NOMO-1 treated with dmso at 0.1 percent for 144 hours (cell line): Measurements from ENCODE around the gene RYR3.

Experiments
- DNase-seq: peaks from one replicate; lab custom pipeline; 2025; ENCODE audit not compliant: unreplicated experiment; lab: John Stamatoyannopoulos, UW

Gene RYR3

DNA sequence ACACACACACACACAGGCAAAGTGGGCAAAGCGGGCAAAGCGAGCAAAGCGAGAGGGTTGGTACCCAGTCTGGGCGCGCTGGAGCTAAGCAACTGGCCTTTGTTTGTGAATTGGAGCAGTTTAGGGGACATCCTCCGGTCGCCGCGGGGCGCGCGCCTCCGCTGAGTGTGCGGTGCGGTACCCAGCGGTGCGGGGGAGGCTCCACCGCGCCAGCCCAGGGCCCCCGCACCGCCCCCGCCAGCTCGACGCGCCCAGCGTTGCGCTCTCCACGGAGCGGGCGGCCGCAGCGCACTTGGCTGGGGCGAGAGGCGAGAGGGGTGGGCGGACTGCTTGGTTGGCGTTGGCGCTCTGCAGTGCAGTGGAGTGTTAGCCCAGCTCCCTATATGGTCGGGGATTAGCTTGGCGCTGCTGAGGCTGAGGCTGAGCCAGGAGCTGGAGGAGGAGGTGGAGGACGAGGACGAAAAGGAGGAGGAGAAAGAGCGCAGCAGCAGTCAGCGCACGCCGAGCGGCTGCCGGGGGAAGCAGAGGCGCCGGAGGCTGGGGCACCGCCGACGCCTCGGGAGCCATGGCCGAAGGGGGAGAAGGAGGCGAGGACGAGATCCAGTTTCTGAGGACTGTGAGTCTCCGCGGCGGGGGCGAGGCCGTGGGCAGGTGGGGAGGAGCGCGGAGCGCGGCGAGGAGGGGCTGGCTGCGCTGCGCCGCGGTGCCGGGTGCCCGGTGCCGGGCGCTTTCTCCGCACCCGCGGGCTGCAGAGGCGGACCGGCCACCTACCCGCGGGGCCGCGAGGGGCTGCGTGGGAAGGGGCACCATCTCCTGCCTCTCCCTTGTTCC, at the start of gene RYR3:
Gene RYR3, plus strand, starts transcription at position 487 of the 831 bp plus-strand sequence. Its CDS starts 79 bp downstream, at position 566.
- DNase-seq: no peak

DNA sequence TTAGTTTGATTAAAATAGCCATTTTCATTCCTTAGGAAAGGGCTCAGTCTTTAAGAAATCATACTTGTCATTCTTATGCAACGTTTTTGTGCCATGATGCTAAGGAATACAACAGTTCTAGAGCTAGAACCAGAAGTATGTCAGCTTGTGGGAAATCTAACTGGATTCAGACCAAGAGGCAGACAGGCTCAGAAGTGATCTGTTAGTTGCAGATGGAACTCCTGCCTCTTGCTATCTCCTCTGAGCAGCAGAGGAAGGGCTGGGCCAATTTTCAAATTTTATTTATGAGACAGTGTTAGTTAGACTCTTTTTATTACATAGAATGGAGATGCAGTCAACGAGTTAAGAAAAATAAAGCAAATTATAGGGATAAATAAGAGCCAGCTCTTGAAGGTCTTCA, 48.5 kb upstream of the RYR3 start:
- DNase-seq: no peak

DNA sequence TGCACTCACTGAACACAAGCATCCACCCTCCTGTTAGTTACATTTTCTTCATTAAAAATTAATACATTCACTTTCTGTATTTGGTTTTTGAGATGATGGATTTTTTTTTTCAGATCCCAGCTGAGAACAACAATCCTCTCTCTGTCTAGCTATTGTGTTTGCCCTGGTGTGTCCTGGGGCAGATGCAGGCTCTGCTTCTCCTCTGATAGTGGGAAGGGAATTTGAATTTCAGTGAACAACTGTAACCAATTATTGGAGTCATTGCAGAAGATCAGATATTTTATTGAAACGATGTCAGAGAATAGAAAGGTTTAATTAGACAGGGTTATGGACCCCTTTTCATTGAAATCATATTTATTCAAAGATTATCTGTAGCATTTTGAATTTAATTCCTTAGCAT, 33.1 kb upstream of the RYR3 start:
- no peak for DNase-seq

DNA sequence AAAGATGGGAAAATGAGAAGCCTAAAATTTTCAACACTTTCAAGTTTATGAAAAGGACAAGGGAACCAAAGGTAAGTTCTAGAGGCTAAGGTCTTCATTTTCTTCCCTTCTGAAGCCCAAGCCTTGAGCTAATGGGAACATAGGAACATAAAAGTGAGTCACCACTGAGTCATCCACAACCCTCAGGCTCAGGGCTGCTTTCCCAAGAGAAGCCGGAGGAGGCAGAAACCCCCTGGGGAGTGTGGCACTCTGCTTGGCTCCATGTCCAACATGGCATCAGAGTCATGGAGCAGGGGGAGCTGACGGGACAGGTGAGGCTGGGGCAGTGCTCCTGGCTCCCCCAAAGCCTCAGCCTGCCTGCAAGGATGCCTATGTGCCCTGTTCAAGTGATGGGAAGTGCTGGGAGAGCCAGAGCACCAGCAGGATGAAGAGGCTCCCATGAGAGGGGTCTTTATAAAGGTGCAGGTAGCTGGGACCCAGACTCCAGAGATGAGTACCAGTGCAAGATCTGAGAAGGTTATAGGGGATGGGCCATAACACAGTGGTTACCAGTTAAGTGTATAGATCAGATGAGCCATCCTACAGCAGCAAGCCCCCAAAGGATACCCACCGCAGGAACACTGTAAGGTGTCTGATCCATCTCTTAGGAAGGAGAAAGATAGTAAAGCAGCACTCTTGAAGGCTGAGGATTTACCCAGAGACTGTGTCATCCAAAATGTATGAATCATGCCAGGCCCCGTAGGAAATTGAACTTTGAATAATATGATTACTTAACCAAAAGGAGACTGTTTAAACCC, 31.8 kb upstream of the RYR3 start:
- DNase-seq: no peak

DNA sequence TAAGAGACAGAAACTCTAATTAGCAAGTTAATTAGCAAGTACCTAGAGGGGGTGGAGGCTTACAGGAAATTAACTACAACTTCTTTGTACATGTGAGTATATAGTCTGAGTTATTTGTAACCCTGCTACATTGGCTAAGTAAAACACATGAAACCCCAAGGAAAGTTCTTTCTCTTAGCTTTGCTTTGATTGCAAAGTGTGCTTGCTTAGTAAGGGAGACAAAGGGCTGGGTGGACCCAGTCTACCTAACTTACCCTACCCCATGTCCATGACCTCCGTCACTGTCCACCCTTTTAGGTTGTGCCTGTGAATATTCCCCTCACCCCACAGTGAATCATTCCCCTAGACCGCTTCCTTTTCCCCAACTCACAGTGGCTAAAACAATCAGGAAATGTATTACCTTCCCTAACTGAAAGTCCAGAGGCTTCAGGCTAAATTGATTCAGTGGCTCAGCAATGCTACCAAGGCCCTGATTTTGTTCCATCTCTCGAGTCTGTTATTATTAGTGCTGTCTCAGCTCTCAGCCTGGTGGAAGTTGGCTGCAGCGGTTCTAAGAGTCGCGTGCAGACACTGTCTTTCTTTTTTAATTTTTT, 31.1 kb upstream of the RYR3 start:
- DNase-seq: no peak

DNA sequence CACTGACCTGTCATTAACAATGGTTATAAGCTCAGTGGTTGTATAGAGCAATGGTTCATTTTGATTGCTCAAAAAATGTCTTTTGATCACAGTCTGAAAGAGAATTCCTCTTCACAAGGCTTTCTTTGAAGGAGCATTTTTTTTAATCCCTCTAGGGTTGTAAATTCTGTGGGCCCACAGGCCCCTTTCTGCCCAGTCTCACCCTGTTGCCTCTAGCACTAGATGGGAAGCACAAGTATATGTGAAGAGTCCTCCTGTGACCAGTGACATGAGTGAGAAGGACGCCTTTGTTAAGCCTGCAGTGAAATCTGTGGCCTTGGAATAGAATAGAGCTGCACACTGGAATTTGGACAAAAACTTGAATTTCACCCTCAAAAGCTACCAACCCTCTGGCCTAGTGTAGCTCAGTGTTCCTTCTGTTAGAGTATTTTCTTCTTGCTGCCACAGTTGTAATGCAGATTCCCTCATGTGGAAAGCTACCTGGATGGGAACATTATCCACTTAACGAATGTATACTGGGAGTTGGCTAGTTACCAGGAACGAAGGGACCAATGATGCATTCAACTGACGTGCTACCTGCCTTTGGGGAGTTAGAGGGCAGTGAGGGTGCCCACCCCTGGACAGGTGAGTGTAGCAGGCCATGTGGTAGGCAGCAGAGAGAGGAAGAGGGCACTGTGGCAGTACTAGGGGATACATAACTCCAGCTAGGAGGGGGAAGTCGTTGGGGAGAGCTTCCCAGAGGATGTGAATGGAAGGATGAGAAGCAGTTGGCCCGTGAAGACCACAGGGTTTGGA, 28.3 kb upstream of the RYR3 start:
- DNase-seq: no peak

DNA sequence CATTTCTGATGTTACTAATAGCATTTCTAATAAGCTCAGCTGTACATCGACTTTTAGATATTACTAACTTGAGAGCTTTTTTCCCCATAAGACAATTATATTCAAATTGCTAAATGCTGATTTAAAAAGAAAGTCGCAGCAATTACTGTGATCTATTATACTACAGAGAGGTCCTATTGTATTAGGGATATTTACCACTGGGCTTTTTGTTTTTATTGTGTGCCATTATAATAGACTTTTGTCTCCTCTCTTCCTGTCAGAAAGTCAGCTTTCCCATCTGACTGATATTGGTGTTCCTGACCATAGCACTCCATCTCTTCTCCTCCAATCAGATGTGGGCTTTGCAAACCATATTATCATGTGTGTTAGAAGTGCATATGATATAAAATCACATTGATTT, 27.2 kb upstream of the RYR3 start:
- DNase-seq: no peak

DNA sequence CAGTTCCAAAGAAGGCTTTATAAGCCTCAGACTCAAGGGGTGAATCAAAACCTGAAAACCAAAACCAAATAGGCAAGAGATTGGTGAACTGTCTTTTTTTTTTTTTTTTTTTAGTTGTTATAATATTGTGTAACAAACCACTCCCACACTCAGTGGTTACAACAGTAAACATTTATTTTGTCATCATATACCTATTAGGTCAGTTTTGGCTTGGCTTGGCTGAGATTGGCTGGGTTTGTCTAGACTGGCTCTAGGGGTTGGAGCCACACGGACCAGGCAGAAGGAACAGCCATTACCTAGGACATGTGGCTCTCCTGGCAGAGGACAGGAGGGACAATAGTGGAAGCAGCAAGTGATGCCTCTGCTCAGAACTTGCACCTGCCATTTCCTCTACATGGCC, 26.4 kb upstream of the RYR3 start:
- no peak for DNase-seq

DNA sequence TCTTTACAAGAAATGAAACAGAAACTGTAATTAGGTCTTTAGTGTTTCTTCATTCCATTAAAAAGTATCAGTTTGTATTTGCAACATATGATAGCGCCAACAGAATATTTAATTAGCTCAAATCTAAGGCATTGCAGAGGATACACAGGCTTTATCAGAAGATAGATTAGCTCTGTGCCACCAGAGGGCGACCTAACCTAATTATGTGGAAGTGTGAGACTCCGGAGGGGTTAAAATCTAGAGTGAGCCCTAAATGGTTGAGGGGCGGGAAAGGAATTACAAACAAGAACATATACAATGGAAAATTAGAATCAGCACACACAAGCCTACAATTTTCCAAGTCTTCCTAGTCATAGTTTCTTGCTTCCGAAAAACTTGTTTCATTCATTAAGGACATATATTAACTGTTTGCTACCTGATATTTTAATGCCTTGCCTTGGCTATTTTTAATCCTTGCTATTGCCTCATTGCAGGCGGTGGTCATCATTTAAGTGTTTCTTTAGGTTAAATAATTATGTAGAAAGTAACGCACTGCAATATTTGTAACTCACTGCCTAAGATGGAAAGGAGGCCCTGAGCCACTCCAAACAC, 18.0 kb upstream of the RYR3 start:
- no peak for DNase-seq

DNA sequence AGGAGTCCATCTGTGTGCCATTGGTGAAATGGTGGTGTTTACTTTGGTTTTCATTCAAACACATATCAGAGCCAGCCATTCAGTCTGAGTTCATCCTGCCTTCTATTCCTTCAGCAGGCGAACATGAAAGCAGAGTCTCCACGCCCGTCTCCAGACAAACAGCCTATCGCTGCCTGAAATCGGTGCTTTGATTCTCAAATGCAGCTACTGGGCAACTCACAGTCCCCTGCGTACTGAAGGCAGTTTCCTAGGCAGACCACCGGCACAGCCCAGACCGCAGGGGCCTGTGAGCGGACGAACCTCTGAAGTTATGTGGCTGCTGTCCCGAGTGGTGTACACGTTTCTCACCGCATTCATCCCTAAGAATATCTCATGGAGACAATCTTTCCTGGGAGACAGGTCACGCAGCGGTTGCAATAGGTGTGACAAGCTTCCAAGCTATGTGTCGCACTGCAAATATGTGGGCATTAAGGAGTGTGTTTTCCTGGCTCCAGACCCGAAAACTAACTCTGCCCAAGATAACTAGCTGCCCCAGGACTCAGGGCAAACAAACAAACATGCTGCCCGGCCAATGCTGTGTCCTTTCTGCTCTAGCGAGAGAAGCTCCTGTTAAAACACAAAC, 16.9 kb upstream of the RYR3 start:
- DNase-seq: no peak

DNA sequence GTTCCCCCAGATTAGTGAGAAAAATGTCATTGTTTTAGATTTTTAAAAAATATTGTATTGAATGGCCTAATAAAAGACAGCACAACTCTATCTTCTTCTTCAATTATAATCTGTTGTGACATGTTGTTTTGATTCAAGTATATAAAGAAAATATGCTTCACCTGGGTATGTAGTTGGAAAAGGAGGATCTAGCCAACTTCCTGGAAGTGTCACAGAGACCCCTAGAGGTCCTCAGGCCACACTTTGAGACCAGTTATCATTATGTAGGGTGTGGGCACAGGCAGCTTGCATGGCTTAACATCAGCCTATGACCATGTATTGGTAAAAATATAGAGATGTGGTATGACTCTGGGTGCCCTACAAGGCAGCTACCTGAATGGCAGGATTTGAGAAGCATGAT, 14.7 kb upstream of the RYR3 start:
- no peak for DNase-seq

DNA sequence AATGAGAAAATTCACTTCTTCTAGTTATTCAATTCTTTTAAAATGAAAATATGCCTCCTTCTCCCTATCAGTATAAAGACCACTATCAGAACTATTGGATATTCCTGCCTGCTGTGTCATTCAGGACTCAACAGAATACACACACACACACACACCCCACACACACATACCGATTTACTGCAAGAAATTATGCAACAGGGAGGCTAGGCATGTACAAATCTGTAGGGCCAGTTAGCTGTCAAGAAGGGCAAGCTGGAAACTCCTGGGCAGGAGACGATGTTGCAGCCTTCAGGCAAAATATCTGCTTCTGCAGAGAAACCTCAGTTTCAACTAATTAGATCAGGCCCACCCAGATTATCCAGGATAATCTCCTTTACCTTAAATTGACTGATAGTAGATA, 13.9 kb upstream of the RYR3 start:
- no peak for DNase-seq

DNA sequence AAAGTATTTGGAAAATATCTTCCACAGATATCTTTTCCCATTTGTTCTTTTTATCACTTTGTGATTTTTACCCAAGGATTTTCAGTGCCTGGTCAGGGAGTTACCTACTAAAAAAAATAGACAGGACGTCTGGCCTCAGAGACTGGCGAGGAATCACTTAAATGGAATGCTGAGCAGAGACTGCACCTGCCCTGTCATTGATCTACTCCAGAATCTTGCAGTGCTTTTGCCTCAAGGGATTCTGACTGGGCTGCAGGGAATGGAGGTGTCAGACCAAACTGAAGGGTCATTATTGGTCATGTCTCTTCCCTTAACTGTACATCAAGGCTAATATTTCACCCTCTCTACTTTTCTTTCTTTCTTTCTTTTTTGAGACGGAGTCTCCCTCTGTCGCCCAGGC, 12.1 kb upstream of the RYR3 start:
- DNase-seq: no peak

DNA sequence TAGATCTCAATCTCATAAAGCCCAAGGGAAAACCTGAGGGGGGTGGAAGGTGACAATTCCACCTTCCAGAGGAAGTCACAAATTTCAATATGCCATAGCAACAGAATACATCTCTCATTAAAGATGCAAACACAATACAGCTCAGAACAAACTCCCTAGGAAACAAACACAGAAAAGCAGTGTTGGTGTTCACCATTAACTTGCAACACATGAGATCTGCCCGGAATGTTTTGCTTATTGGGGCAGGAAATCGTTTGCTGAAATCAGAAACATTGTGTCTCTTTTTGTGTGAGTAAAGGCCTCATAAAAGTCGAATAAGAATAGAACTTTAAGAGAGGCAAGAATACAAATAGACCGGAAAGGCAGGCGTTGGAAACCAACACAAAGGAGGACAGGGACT, 5.8 kb upstream of the RYR3 start:
- DNase-seq: no peak

DNA sequence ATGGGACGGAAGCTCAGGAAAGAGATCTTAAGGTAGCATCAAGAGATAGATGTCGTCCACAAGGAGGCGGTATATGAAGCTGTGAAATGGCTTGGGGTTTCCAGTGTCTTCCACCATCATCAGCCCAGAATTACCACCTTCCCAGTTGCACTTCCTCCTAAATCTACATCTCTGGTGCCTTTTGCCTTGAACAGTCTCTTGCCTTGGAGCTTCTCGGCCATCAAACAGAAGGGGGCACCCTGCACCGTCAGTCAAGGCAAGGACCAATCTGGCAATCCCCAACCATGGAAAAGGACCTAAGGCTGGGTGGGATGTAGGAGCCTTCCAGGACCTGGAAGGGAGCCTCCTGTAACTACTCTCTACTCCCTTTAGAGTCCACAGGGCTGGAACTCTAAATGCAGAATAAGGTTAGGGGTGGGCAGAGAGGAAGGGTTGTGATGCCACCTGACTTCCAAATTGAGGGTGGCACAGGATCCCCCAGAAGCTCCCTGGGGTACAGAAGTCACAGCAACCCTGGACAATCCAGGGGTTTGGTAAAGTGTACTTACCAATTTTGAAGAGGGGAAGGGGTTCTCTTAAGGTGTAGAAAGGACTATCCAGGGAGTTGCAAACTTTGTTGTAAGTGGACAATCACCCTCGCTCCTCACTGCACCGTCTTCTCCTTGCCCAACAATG, 1.0 kb upstream of the RYR3 start:
- no peak for DNase-seq

DNA sequence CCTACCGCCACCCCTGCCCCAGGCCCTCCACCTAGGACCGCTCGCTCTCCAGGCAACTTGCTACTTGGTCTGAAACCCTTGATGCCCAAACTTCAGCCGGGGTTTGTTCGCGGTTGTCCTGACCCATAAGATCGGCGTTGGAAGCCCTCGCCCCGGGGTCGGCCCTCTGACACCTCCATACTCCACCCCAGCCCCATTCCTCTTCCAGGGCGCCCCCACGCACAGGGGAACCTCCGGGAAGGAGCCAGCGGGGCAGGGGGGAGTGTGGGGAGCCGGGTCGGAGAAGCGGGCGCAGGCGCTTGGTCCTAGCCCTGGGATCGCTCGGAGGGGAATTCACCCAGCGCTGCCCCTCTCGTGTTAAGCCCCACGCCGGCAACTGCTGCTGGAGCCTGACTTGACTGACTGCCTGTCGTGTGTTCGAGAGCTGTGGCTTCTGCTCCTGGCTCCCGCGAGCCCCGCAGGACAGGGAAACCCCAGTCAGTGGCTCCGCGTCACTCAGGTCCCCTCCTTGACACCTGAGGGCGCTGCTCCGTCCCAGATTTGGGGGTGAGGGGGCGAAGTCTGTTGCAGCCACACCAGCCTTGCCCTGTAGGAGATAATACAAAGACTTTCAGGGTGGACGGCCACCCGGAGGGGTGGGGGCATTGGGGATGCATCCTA, 675 bp downstream of the RYR3 start:
- DNase-seq: no peak

DNA sequence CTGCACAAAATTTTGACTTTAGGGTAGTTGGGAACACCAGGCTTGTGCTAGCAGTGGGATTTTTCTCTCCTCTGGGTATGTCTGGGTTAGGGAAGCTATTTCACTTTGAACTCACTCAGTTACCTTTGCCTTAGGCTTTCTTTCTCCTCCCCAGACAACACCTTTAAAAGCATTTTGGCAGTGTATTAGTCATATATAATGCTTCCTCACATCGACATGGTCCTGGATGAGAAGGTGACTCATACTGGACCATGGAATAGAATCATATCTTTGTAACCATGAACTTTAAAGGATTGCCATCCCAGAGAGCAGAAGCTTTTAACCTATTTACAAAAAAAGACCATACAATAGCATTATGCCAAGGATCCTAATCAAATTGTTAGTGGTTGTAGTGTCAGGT, 2.7 kb downstream of the RYR3 start:
- DNase-seq: no peak

DNA sequence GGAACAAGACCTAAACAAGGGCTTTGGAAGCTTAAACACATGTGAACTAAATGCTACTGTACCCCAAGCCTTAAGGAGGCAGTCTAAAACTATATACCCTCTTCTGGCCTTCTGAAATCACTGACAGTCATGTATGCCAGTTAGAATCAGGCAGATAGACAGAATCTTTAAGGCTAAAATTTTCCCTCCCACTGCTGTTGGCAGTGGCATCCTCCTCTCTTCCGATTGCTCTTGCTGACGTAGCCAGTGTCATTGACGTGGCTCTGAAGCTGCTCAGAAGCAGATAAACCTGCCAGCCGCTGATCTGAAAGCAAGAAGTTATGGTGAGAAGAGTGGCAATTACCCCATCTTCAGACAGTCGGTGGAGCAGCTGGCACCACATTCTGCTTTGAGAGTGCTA, 3.3 kb downstream of the RYR3 start:
- no peak for DNase-seq

DNA sequence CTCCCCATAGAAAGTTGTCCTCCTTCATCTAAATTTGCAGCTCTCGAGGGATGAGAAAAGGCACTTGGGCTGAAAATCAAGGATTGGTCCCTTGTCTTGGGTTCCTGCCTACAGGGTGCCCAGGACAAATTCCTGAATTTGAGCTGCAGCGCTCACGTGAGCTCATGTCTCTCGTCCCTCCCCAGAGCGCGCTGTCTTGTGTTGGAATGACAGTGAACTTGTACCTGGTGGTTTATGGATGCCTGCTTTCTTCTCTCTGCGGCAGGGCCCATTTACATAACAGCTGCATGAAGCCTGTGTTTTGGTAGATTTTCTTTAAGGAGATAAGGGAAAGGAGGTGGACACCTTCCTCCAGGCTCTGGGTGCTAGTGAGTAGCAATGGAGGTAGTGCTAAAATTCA, 4.3 kb downstream of the RYR3 start:
- no peak for DNase-seq
